Measurements from ENCODE around the gene POLR3C. TPM values are rescaled to one million over a fixed set of nuclear protein-coding genes. Genes with fewer than 3 reads are reported as not detected.

POLR3C gene
- total and polyA plus RNA-seq, 10 of the 15 experiments (the other 5 are each of a cell fraction or from before 2014, with no cell fraction given), result 13.0 to 44.8 (median 34.8) TPM

DNA sequence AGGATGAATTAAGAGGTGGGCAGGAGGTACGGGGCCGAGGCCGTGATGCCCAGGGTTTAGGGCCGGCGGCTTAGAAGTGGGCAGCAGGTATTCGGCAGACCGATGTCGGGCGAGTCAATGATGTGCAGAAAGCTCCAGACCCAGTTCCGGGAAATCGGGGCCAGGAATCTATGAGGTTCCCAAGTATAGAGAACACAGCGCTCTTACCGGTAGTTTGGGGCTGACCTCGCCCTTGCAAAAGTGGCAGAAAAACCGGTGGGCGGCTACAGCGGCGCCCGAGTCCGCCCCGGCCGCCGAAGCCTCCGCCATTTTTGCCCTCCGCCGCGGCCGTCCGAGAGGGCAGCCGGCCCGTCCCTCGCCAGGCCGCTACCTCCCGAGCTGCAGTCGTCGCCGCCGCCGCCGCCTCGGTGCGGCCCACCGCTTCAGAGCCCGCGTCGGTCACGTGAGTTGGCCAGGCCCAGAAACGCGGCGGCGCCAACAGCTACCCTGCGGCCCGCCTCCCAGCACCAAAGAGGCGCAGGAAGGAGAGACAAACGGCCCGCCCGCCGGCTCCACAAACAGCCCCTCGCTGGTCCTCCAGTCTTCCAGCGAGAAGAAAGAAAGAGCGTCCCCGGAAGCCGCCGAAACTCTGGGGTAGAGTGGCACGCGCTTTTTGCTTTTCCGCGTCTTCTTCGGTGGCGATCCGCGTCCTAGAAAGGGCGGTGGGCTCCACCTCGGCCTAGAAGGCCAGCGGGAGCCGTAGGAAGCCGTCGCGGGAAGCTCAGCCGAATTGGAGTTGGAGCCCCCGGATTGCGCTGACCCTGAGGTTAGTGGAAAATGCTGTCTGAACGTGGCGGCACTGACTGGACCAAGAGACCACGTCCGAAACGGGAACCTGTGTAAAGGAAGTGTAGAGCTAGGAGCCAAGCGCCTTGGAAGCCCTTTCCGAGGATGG, at the start of gene POLR3C, which contains the start of gene RNF115 (continued):
- TF ChIP-seq PRDM15 (CRISPR knock-in tag; IDR thresholded peaks at IDR 0.05) (0 out of 2 replicates have a peak, but pooled peaks have one; percentile 66), ZNF384 (IDR thresholded peaks at IDR 0.05; ENCODE audit: borderline replicate concordance, low read depth, low read length) (no peak), BACH1 (IDR thresholded peaks at IDR 0.05; ENCODE audit: borderline replicate concordance) (peak; percentile 82), EGR1 (IDR thresholded peaks at IDR 0.05; ENCODE audit: borderline replicate concordance in 1 of 2, low read depth in 2 of 2, low read length in 2 of 2) (peak in 1 of 2 experiments; percentile 53; a peak in 1 of 3 replicates), MTA3 (IDR thresholded peaks at IDR 0.05; ENCODE audit: borderline replicate concordance, low read length) (no peak; the same call in 1 of the 2 replicates), TCF3 (IDR thresholded peaks at IDR 0.05; ENCODE audit: borderline replicate concordance, insufficient read depth, low read depth, low read length) (no peak; the same call in 1 of the 2 replicates), CTCF (IDR thresholded peaks at IDR 0.05 in 2 of 3, conservative IDR thresholded peaks at IDR 0.05 in 1 of 3; ENCODE audit: control insufficient read depth in 2 of 3, extremely low read depth in 1 of 3, insufficient read depth in 1 of 3, low read depth in 3 of 3, low read length in 3 of 3) (no peak), KAT2A (conservative IDR thresholded peaks at IDR 0.05; ENCODE audit: control insufficient read depth, low read depth, low read length) (no peak), MYC (IDR thresholded peaks at IDR 0.05; ENCODE audit: insufficient read depth, insufficient read length, insufficient replicate concordance, low read length, severe bottlenecking) (no peak), CBX5 (IDR thresholded peaks at IDR 0.05; ENCODE audit: low read depth) (0 out of 2 replicates have a peak, but pooled peaks have one; percentile 46), SPI1 (IDR thresholded peaks at IDR 0.05; ENCODE audit: borderline replicate concordance, insufficient read depth, low read depth, low read length) (no peak), EP300 (IDR thresholded peaks at IDR 0.05; ENCODE audit: borderline replicate concordance in 1 of 2, control insufficient read depth in 1 of 2, low read depth in 2 of 2, low read length in 2 of 2) (0 out of 4 replicates have a peak, but pooled peaks of 1 of the 2 experiments have one; percentile 34), FOS (IDR thresholded peaks at IDR 0.05; ENCODE audit: borderline replicate concordance, extremely low read depth, insufficient read length) (no peak), SIN3A (IDR thresholded peaks at IDR 0.05; ENCODE audit: low read depth, low read length) (peak; percentile 91), SIX5 (IDR thresholded peaks at IDR 0.05; ENCODE audit: low read depth, low read length, severe bottlenecking) (peak; percentile 21), POU2F2 (IDR thresholded peaks at IDR 0.05; ENCODE audit: borderline replicate concordance, low read depth, low read length) (peak; percentile 15; the same call in 2 of the 3 replicates), RCOR1 (conservative IDR thresholded peaks at IDR 0.05; ENCODE audit: low read depth, low read length) (no peak)
- TF ChIP-seq, protein P1, sequence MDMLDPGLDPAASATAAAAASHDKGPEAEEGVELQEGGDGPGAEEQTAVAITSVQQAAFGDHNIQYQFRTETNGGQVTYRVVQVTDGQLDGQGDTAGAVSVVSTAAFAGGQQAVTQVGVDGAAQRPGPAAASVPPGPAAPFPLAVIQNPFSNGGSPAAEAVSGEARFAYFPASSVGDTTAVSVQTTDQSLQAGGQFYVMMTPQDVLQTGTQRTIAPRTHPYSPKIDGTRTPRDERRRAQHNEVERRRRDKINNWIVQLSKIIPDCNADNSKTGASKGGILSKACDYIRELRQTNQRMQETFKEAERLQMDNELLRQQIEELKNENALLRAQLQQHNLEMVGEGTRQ (IDR thresholded peaks at IDR 0.05; ENCODE audit: borderline replicate concordance, low read depth, low read length), result no peak; the same call in none of the 2 replicates
- TF ChIP-seq, protein P2, sequence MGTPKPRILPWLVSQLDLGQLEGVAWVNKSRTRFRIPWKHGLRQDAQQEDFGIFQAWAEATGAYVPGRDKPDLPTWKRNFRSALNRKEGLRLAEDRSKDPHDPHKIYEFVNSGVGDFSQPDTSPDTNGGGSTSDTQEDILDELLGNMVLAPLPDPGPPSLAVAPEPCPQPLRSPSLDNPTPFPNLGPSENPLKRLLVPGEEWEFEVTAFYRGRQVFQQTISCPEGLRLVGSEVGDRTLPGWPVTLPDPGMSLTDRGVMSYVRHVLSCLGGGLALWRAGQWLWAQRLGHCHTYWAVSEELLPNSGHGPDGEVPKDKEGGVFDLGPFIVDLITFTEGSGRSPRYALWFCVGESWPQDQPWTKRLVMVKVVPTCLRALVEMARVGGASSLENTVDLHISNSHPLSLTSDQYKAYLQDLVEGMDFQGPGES (IDR thresholded peaks at IDR 0.05), result no peak

All from GM12878 (cell line).